Fibroblast of lung (primary cell): ENCODE measurements around the gene HOXA1. TPM values are rescaled to one million over a fixed set of nuclear protein-coding genes. Genes with fewer than 3 reads are reported as not detected.

Experiments
- DNase-seq, 2 donors: peaks; one replicate each; pipeline versions ENCODE4 v3.0.0 to v3.0.0-alpha.2; 2010; ENCODE audit warnings: low read depth in 2 of 2
- H2AFZ ChIP-seq: 2 replicates; pipeline ENCODE4 v1.5.1; 2012; ENCODE audit warnings: low read length, control low read depth, inconsistent platforms
- H3K27ac ChIP-seq: 2 replicates; pipeline ENCODE4 v1.5.1; 2011; ENCODE audit warnings: low read length, control low read depth; ENCODE audit not compliant: insufficient read depth
- H3K27me3 ChIP-seq: 2 replicates; pipeline ENCODE4 v1.5.1; 2011; ENCODE audit warnings: mild to moderate bottlenecking, low read length; ENCODE audit not compliant: control insufficient read depth, insufficient read depth
- H3K36me3 ChIP-seq: 2 replicates; pipeline ENCODE4 v1.5.1; 2011; ENCODE audit warnings: low read length; ENCODE audit not compliant: control insufficient read depth, insufficient read depth
- H3K4me1 ChIP-seq: 2 replicates; pipeline ENCODE4 v1.5.1; 2011; ENCODE audit warnings: low read length; ENCODE audit not compliant: control insufficient read depth, insufficient read depth; ENCODE audit errors: extremely low read depth
- H3K4me2 ChIP-seq: 2 replicates; pipeline ENCODE4 v1.5.1; 2011; ENCODE audit warnings: low read length, control low read depth; ENCODE audit not compliant: insufficient read depth; ENCODE audit errors: extremely low read depth
- H3K4me3 ChIP-seq, 4 experiments: fragments of 200-600 bp in 1 of 4; sonication (generic) in 1 of 4; replicated peaks in 1 of 4; 2 replicates each; pipeline ENCODE4 v1.5.1; 2011 to 2016; ENCODE audit warnings: low read length in 4 of 4, low read depth in 3 of 4, mild to moderate bottlenecking in 3 of 4, control low read depth in 2 of 4, inconsistent platforms in 1 of 4, mixed read lengths in 1 of 4; ENCODE audit not compliant: insufficient read depth in 1 of 4; ENCODE audit errors: control extremely low read depth in 1 of 4
- H3K79me2 ChIP-seq: 2 replicates; pipeline ENCODE4 v1.5.1; 2012; ENCODE audit warnings: mild to moderate bottlenecking, low read length, inconsistent platforms; ENCODE audit not compliant: control insufficient read depth, insufficient read depth
- H3K9ac ChIP-seq: 2 replicates; pipeline ENCODE4 v1.5.1; 2011; ENCODE audit warnings: mild to moderate bottlenecking, low read length, control low read depth; ENCODE audit not compliant: insufficient read depth
- H3K9me3 ChIP-seq: 2 replicates; pipeline ENCODE4 v1.5.1; 2012; ENCODE audit warnings: low read depth, low read length; ENCODE audit not compliant: control insufficient read depth, insufficient read depth
- H4K20me1 ChIP-seq: 2 replicates; pipeline ENCODE4 v1.5.1; 2011; ENCODE audit warnings: low read length; ENCODE audit not compliant: control insufficient read depth, insufficient read depth; ENCODE audit errors: extremely low read depth
- EZH2 ChIP-seq: IDR thresholded peaks from 2 replicates; pipeline ENCODE4 v1.5.1; 2012; ENCODE audit warnings: low read length, control low read depth, mild to moderate bottlenecking; ENCODE audit errors: missing control alignments
- polyA plus RNA-seq, 2 donors: library from polyadenylated mRNA; depleted of rRNA in 1 of 2; stranded (reverse) in 1 of 2; unstranded in 1 of 2; fragments of >200 nt; gene quantifications; 2 replicates each; pipeline ENCODE4 v1.2.1, GENCODE V29; 2011 to 2012; ENCODE audit warnings: missing spikeins in 1 of 2
- total RNA-seq: library from RNA; depleted of rRNA; stranded (reverse); fragments of >200 nt; gene quantifications from 2 replicates; pipeline ENCODE4 v1.2.1, GENCODE V29; 2014
- TF ChIP-seq, protein P1 (sequence below), 2 donors: IDR thresholded peaks in 1 of 2; conservative IDR thresholded peaks in 1 of 2; 1 replicate in 1 of 2; 2 replicates in 1 of 2; pipeline ENCODE4 v1.5.1; 2011 to 2012; ENCODE audit warnings: low read length in 2 of 2, control low read depth in 1 of 2, inconsistent platforms in 1 of 2, low read depth in 1 of 2, mild to moderate bottlenecking in 1 of 2

The HOXA1 gene
- total and polyA plus RNA-seq, 2 donors (not counting 1 experiment from before 2014, with no cell fraction given) = 0.50 to 0.83 TPM

DNA sequence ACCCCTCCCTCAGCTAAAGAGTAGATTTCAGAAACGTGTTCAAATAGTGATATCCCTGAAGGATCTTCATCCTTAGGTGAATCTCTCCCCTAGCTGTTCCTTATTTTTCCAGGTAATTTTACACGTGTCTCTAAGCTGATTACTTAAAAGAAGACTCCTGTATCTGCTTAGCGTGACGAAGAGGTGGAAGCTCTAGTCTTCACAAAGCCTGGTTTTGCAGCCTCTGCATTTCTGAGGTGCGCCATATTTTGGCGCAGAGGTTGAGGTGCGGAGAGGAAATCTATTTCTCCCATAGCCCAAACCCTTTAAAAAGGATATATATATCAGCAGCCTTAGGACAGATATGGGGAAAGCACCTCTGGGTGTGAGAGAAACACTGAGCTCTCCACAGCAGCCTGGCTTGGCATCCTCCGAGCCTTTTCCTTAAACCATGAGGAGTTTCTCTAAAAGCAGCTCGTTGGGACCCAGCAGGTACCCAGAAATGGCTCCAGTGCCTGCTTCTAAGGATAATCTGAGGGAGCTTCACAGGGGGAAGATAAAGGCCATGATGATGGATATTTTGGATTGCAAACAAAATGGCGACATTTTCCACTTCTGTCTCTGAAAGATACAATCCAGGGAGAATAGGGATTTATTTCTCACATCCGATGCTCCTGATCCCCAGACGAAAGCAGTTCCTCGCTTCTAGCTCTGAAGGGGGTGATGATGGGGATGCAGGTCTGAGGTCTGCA lies 9.7 kb upstream of the HOXA1 start:
- no peaks in the 10 kb centered on the region for H3K27me3 ChIP-seq
- H4K20me1 ChIP-seq = no peaks in the 10 kb centered on the region
- H3K4me3 ChIP-seq = peak overlapping the region in 3 of 4 experiments; percentile 38 to 92 (median 46)
- no peaks in the 10 kb centered on the region for H3K9me3 ChIP-seq
- H3K36me3 ChIP-seq = no peaks in the 10 kb centered on the region
- H2AFZ ChIP-seq = no peak overlapping the region
- TF ChIP-seq, protein P1, sequence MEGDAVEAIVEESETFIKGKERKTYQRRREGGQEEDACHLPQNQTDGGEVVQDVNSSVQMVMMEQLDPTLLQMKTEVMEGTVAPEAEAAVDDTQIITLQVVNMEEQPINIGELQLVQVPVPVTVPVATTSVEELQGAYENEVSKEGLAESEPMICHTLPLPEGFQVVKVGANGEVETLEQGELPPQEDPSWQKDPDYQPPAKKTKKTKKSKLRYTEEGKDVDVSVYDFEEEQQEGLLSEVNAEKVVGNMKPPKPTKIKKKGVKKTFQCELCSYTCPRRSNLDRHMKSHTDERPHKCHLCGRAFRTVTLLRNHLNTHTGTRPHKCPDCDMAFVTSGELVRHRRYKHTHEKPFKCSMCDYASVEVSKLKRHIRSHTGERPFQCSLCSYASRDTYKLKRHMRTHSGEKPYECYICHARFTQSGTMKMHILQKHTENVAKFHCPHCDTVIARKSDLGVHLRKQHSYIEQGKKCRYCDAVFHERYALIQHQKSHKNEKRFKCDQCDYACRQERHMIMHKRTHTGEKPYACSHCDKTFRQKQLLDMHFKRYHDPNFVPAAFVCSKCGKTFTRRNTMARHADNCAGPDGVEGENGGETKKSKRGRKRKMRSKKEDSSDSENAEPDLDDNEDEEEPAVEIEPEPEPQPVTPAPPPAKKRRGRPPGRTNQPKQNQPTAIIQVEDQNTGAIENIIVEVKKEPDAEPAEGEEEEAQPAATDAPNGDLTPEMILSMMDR (conservative IDR thresholded peaks at IDR 0.05 in 1 of 2, IDR thresholded peaks at IDR 0.05 in 1 of 2; ENCODE audit: low read depth in 1 of 2, low read length in 2 of 2) = no peak
- no peak for TF ChIP-seq EZH2
- DNase-seq = peak; percentile 43 to 51
- peaks cover 37% of the 10 kb centered on the region for H3K4me1 ChIP-seq
- H3K79me2 ChIP-seq = peaks cover 71% of the 10 kb centered on the region
- H3K27ac ChIP-seq = peak overlapping the region; percentile 95
- H3K4me2 ChIP-seq = peak overlapping the region; percentile 97
- no peak overlapping the region for H3K9ac ChIP-seq

DNA sequence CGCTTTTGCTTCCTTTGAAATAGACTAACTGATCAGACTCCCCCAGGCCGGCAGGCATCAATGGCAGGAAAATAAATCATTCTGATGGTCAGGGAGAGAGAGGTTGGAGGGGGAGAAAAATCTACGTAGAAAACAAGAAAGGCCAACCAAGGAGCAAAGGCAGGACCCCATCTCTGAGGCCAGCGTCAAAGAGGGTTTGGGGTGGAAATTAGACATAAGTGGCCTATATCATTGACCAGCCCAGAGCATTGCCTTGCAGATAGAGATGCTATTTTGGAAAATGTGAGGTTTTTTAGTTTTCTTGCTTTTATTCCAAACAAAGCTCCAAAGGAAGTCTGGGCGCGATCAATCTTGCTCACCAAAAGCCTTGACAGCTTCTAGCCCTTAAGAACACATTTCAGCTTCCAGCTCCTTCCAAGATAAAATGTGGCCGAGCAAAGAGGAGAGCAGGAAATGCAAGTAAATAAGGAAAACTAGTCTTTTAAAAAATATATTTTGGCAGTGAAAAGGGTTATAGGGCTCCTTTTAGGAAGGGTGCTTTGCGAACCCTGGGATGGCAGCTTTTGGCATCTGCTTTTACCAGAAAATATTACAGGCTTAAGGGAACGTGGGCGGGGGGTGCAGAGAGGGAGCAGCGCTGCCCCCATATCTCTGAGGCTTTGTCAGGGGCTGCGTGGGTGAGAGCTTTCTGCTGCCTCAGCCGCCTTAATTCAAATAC lies 8.7 kb upstream of the HOXA1 start:
- peak overlapping the region; percentile 97 for H3K4me2 ChIP-seq
- H3K27me3 ChIP-seq = no peaks in the 10 kb centered on the region
- no peaks in the 10 kb centered on the region for H3K36me3 ChIP-seq
- H3K9ac ChIP-seq = no peak overlapping the region
- DNase-seq = peak; percentile 88 to 91
- peak overlapping the region in 3 of 4 experiments; percentile 12 to 92 (median 74) for H3K4me3 ChIP-seq
- peaks cover 31% of the 10 kb centered on the region for H3K4me1 ChIP-seq
- peaks cover 72% of the 10 kb centered on the region for H3K79me2 ChIP-seq
- H2AFZ ChIP-seq = no peak overlapping the region
- TF ChIP-seq EZH2 = no peak
- TF ChIP-seq, protein P1 (conservative IDR thresholded peaks at IDR 0.05 in 1 of 2, IDR thresholded peaks at IDR 0.05 in 1 of 2; ENCODE audit: low read depth in 1 of 2, low read length in 2 of 2) = no peak
- H3K9me3 ChIP-seq = no peaks in the 10 kb centered on the region
- H4K20me1 ChIP-seq = no peaks in the 10 kb centered on the region
- H3K27ac ChIP-seq = peak overlapping the region; percentile 95

DNA sequence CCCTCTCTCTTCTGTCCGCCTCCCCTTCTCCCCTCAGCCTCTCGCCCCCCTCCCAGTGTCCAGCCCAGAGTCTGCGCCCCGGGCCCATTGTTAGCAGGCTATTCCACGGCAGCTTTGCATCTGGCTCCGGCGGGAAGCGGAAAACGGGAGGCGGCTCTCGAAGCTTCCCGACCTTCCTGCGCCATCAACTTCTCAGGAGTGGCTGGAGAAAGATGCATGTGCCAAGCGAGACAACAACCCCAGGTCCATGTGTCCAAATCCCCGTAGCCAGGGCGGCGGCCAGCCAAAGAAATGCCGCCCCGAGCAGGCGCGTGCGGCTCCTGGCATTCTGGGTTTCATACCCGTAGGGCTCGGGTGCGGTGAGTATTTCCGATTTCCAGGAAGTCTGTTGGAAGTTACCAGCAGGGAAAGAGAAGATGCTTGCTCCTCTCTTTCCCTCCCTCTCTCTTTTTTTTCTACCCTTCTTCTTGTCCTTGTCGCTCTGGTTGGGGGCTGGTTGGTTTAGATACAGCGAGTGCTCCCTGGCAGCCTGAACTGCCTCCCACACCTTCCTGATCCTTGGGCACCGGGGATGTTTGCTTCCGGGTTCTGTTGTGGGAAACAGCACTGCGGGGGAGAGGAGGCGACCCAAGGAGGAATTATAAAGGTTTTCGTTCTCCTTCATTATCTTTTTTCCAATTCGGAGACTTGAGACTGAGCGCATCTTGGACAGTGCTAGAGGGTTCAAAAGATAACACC lies 7.9 kb upstream of the HOXA1 start:
- peaks cover 77% of the 10 kb centered on the region for H3K79me2 ChIP-seq
- peak overlapping the region; percentile 97 for H3K4me2 ChIP-seq
- H3K9me3 ChIP-seq = no peaks in the 10 kb centered on the region
- no peaks in the 10 kb centered on the region for H3K36me3 ChIP-seq
- H3K4me3 ChIP-seq = peak overlapping the region; percentile 42 to 92 (median 72)
- H2AFZ ChIP-seq = no peak overlapping the region
- TF ChIP-seq EZH2 = no peak
- TF ChIP-seq, protein P1 (conservative IDR thresholded peaks at IDR 0.05 in 1 of 2, IDR thresholded peaks at IDR 0.05 in 1 of 2; ENCODE audit: low read depth in 1 of 2, low read length in 2 of 2) = no peak
- peak; percentile 47 to 49 for DNase-seq
- no peaks in the 10 kb centered on the region for H3K27me3 ChIP-seq
- H3K9ac ChIP-seq = peak overlapping the region; percentile 57
- H4K20me1 ChIP-seq = no peaks in the 10 kb centered on the region
- peaks cover 26% of the 10 kb centered on the region for H3K4me1 ChIP-seq
- H3K27ac ChIP-seq = peak overlapping the region; percentile 95
